H1 (cell line): Measurements from ENCODE around the gene TPT1. TPM values are rescaled to one million over a fixed set of nuclear protein-coding genes. Genes with fewer than 3 reads are reported as not detected.

Experiments
- CTCF ChIA-PET: fragments of 300-600 bp; sonication (Branson Sonifier 250); formaldehyde crosslinking; loops from one replicate; lab custom pipeline; 2021; ENCODE audit not compliant: partially characterized antibody; lab: Charles Lee
- POLR2A ChIA-PET: fragments of 300-600 bp; sonication (Branson Sonifier 250); formaldehyde crosslinking; loops from one replicate; lab custom pipeline; 2021; ENCODE audit warnings: inconsistent platforms; ENCODE audit not compliant: partially characterized antibody; lab: Charles Lee
- DNase-seq, 2 experiments: peaks; one replicate each; pipeline versions ENCODE4 v3.0.0 to v3.0.0-alpha.2; 2010 to 2022; ENCODE audit warnings: low spot score in 2 of 2, low read depth in 1 of 2, mixed read lengths in 1 of 2
- FAIRE-seq: peaks from 2 replicates; lab custom pipeline; 2011; peaks lifted over from hg19 to GRCh38; lab: Jason Lieb, UNC
- H2AFZ ChIP-seq: 2 replicates; pipeline ENCODE4 v1.8.1; 2012; ENCODE audit warnings: low read length, inconsistent platforms
- H2AK5ac ChIP-seq: 2 replicates; pipeline ENCODE4 v1.6.1; 2013; ENCODE audit warnings: low read depth, low read length
- H2BK120ac ChIP-seq: replicated peaks from 2 replicates; pipeline ENCODE3; 2013; ENCODE audit warnings: low read depth, low read length, inconsistent platforms
- H2BK12ac ChIP-seq: 2 replicates; pipeline ENCODE4 v1.6.1; 2013; ENCODE audit warnings: low read depth, low read length
- H2BK15ac ChIP-seq: 2 replicates; pipeline ENCODE4 v1.6.1; 2013; ENCODE audit warnings: low read length
- H2BK20ac ChIP-seq: 2 replicates; pipeline ENCODE4 v1.6.1; 2013; ENCODE audit warnings: low read length
- H2BK5ac ChIP-seq: 2 replicates; pipeline ENCODE4 v1.6.1; 2013; ENCODE audit warnings: low read depth, low read length
- H3K14ac ChIP-seq: 2 replicates; pipeline ENCODE4 v1.6.1; 2013; ENCODE audit warnings: inconsistent platforms; ENCODE audit not compliant: insufficient read length
- H3K18ac ChIP-seq: 2 replicates; pipeline ENCODE4 v1.6.1; 2013; ENCODE audit warnings: low read length; ENCODE audit errors: extremely low read depth
- H3K23ac ChIP-seq: 2 replicates; pipeline ENCODE4 v1.6.1; 2013; ENCODE audit warnings: inconsistent platforms; ENCODE audit not compliant: insufficient read length
- H3K23me2 ChIP-seq: 2 replicates; pipeline ENCODE4 v1.6.1; 2013; ENCODE audit warnings: low read depth, low read length
- H3K27ac ChIP-seq: 2 replicates; pipeline ENCODE4 v1.6.1; 2011; ENCODE audit warnings: low read depth, low read length, inconsistent platforms
- H3K27me3 ChIP-seq, 4 experiments: replicated peaks in 1 of 4; 1 replicate in 1 of 4; 2 replicates in 3 of 4; pipeline versions ENCODE4 v1.6.1 to v1.8.1; 2011 to 2013; ENCODE audit warnings: low read length in 3 of 4, mild to moderate bottlenecking in 3 of 4, inconsistent platforms in 2 of 4, mixed read lengths in 2 of 4, moderate library complexity in 1 of 4; ENCODE audit not compliant: control insufficient read depth in 3 of 4, insufficient read depth in 3 of 4; ENCODE audit errors: extremely low read depth in 1 of 4
- H3K36me3 ChIP-seq, 4 experiments: 2 replicates each; pipeline versions ENCODE4 v1.6.1 to v1.8.1; 2011 to 2013; ENCODE audit warnings: mild to moderate bottlenecking in 4 of 4, low read length in 3 of 4, moderate library complexity in 2 of 4, control low read depth in 1 of 4, inconsistent platforms in 1 of 4; ENCODE audit not compliant: insufficient read depth in 4 of 4, control insufficient read depth in 2 of 4
- H3K4ac ChIP-seq: replicated peaks from 2 replicates; pipeline ENCODE3; 2013; ENCODE audit warnings: low read length, low read depth, mixed read lengths, inconsistent platforms; ENCODE audit not compliant: insufficient read length
- H3K4me1 ChIP-seq, 4 experiments: replicated peaks in 1 of 4; 1 replicate in 1 of 4; 2 replicates in 3 of 4; pipeline versions ENCODE4 v1.6.1 to v1.8.1; 2011 to 2013; ENCODE audit warnings: low read length in 3 of 4, inconsistent platforms in 2 of 4, mixed read lengths in 1 of 4; ENCODE audit not compliant: insufficient read depth in 4 of 4, control insufficient read depth in 3 of 4
- H3K4me2 ChIP-seq, 2 experiments: 2 replicates each; pipeline versions ENCODE4 v1.6.1 to v1.8.1; 2011 to 2013; ENCODE audit warnings: low read depth in 2 of 2, low read length in 2 of 2, control low read depth in 1 of 2, inconsistent platforms in 1 of 2, mild to moderate bottlenecking in 1 of 2; ENCODE audit not compliant: insufficient read depth in 1 of 2
- H3K4me3 ChIP-seq, 4 experiments: fragments of 200-600, 300-600 bp in 1 of 4; sonication (generic), shearing (Covaris generic), sonication (Bioruptor Twin) in 1 of 4; 2 replicates each; pipeline versions ENCODE4 v1.5.1 to v1.8.1; 2011 to 2016; ENCODE audit warnings: low read length in 4 of 4, low read depth in 3 of 4, control low read depth in 2 of 4, inconsistent platforms in 2 of 4, mild to moderate bottlenecking in 2 of 4, mixed read lengths in 1 of 4, moderate library complexity in 1 of 4; ENCODE audit not compliant: insufficient read depth in 2 of 4; ENCODE audit errors: extremely low read depth in 1 of 4
- H3K56ac ChIP-seq: replicated peaks from 2 replicates; pipeline ENCODE3; 2013; ENCODE audit warnings: low read depth, mild to moderate bottlenecking, mixed read lengths, low read length, inconsistent platforms; ENCODE audit not compliant: insufficient read length
- H3K79me1 ChIP-seq: 2 replicates; pipeline ENCODE4 v1.6.1; 2013; ENCODE audit warnings: low read depth, low read length, control low read depth
- H3K79me2 ChIP-seq, 2 experiments: 2 replicates each; pipeline versions ENCODE4 v1.6.1 to v1.8.1; 2012 to 2013; ENCODE audit warnings: low read length in 2 of 2, mild to moderate bottlenecking in 2 of 2, inconsistent platforms in 1 of 2; ENCODE audit not compliant: insufficient read depth in 2 of 2, control insufficient read depth in 1 of 2
- H3K9ac ChIP-seq, 4 experiments: replicated peaks in 1 of 4; 1 replicate in 1 of 4; 2 replicates in 3 of 4; pipeline versions ENCODE4 v1.6.1 to v1.8.1; 2011 to 2013; ENCODE audit warnings: low read depth in 3 of 4, low read length in 3 of 4, control low read depth in 2 of 4, mild to moderate bottlenecking in 2 of 4, moderate library complexity in 2 of 4, inconsistent platforms in 1 of 4; ENCODE audit errors: extremely low read depth in 1 of 4
- H3K9me3 ChIP-seq, 2 experiments: 2 replicates each; pipeline versions ENCODE4 v1.6.1 to v1.8.1; 2012 to 2013; ENCODE audit warnings: mild to moderate bottlenecking in 2 of 2, moderate library complexity in 2 of 2, control low read depth in 1 of 2, inconsistent platforms in 1 of 2, low read depth in 1 of 2, low read length in 1 of 2, mixed read lengths in 1 of 2; ENCODE audit not compliant: insufficient read depth in 2 of 2
- H4K20me1 ChIP-seq, 2 experiments: replicated peaks in 1 of 2; 2 replicates each; pipeline versions ENCODE3 to v1.8.1; 2011 to 2013; ENCODE audit warnings: inconsistent platforms in 2 of 2, low read length in 2 of 2, mild to moderate bottlenecking in 1 of 2; ENCODE audit not compliant: insufficient read depth in 2 of 2, control insufficient read depth in 1 of 2
- H4K5ac ChIP-seq: 2 replicates; pipeline ENCODE4 v1.6.1; 2013; ENCODE audit warnings: low read length, low read depth, mixed read lengths, inconsistent platforms; ENCODE audit not compliant: insufficient read length
- H4K8ac ChIP-seq: 2 replicates; pipeline ENCODE4 v1.8.0; 2013; ENCODE audit warnings: mild to moderate bottlenecking, moderate library complexity, low read length, inconsistent platforms; ENCODE audit not compliant: insufficient read depth; ENCODE audit errors: extremely low read depth
- H4K91ac ChIP-seq: replicated peaks from 2 replicates; pipeline ENCODE3; 2013; ENCODE audit warnings: low read length, mixed read lengths, inconsistent platforms; ENCODE audit not compliant: insufficient read length
- CEBPB ChIP-seq: IDR thresholded peaks from 2 replicates; pipeline ENCODE4 v1.6.1; 2012; ENCODE audit warnings: low read depth, low read length
- HDAC2 ChIP-seq, 2 experiments: fragments of 300-600 bp in 1 of 2; sonication (generic) in 1 of 2; IDR thresholded peaks; 2 replicates each; pipeline ENCODE4 v1.6.1; 2011 to 2012; ENCODE audit warnings: low read depth in 2 of 2, low read length in 2 of 2, mild to moderate bottlenecking in 2 of 2, moderate library complexity in 2 of 2, borderline replicate concordance in 1 of 2, inconsistent platforms in 1 of 2
- WGBS, 2 experiments: shearing (Covaris generic) in 1 of 2; methylation state at CpG; one replicate each; pipeline versions ENCODE4 v1.1.6 to v1.1.7; 2013 to 2015; ENCODE audit warnings: low lambda C conversion rate in 2 of 2, mixed read lengths in 2 of 2, inconsistent platforms in 1 of 2, low coverage in 1 of 2, missing lambda C conversion rate in 1 of 2; ENCODE audit not compliant: insufficient replicate concordance in 2 of 2, insufficient coverage in 1 of 2, insufficient read length in 1 of 2; ENCODE audit errors: extremely low coverage in 1 of 2, missing lambda C conversion rate in 1 of 2; 5-methylcytosine and 5-hydroxymethylcytosine counted together
- polyA plus RNA-seq, 7 experiments: library from polyadenylated mRNA; depleted of rRNA in 3 of 7; stranded (reverse) in 5 of 7; unstranded in 2 of 7; fragments of >200 nt in 5 of 7; fragments of 200-250 nt in 2 of 7; gene quantifications; 1 replicate in 5 of 7; 2 replicates in 1 of 7; 4 replicates in 1 of 7; pipeline versions ENCODE4 v1.2.1 to v1.2.3, GENCODE V29; 2011 to 2013; ENCODE audit warnings: missing spikeins in 2 of 7, mixed read lengths in 2 of 7
- total RNA-seq: library from RNA; stranded (reverse); fragmentation: NEBNext Ultra II Directional; extraction: Animal tissue kit (Norgen Biotek cat#: 25700); gene quantifications from 2 replicates; pipeline ENCODE4 v1.2.1, GENCODE V29; 2021

Gene TPT1
- total and polyA plus RNA-seq, 2 of the 8 experiments (the other 6 are each of a cell fraction or from before 2014, with no cell fraction given), result 2,245 to 2,279 TPM

DNA sequence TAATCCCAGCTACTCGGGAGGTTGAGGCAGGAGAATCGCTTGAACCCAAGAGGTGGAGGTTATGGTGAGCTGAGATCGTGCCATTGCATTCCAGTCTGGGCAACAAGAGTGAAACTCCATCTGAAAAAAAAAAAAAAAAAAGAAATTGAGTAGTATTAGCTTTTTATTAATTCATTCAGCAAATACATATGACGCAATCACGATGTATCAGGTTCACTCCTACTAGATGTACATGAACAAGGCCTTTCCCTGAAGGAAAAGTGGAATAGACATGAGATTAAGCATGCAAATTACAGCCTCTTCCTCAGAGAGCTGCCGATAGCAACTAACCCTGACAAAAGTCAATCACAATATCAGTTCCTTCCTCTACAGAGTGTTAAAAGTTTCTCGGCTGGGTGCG is 9.2 kb upstream of the TPT1 start:
- H3K27me3 ChIP-seq, result no peaks in the 10 kb centered on the region
- H3K23ac ChIP-seq, result no peak overlapping the region
- H2BK120ac ChIP-seq, result no peak overlapping the region
- H4K20me1 ChIP-seq, result no peaks in the 10 kb centered on the region
- H3K23me2 ChIP-seq, result no peaks in the 10 kb centered on the region
- FAIRE-seq, result no peak
- WGBS, 2 experiments, result 95% methylated on average over 7 of the region's 8 CpGs; no CpG with 5 or more reads in 1 of the 2 experiments
- no peak overlapping the region for H2BK20ac ChIP-seq
- H3K36me3 ChIP-seq, result peaks cover 0 to 25% (median 7%) of the 10 kb centered on the region in 4 experiments; a peak in 6 of 8 replicates
- H3K18ac ChIP-seq, result no peak overlapping the region
- no peak overlapping the region for H2BK5ac ChIP-seq
- no peak overlapping the region for H3K4me2 ChIP-seq
- H3K79me1 ChIP-seq, result no peaks in the 10 kb centered on the region
- H2BK15ac ChIP-seq, result no peak overlapping the region
- no peak overlapping the region for H3K56ac ChIP-seq
- H3K4me3 ChIP-seq, result no peak overlapping the region
- no peaks in the 10 kb centered on the region for H3K79me2 ChIP-seq
- no peak overlapping the region for H4K8ac ChIP-seq
- no peaks in the 10 kb centered on the region for H3K4me1 ChIP-seq
- DNase-seq, result no peak
- no peak overlapping the region for H3K14ac ChIP-seq
- no peak overlapping the region for H3K9ac ChIP-seq
- H3K4ac ChIP-seq, result no peak overlapping the region
- H4K5ac ChIP-seq, result no peak overlapping the region
- no peak overlapping the region for H2BK12ac ChIP-seq
- no peak overlapping the region for H4K91ac ChIP-seq
- no peaks in the 10 kb centered on the region for H3K9me3 ChIP-seq
- H3K27ac ChIP-seq, result no peak overlapping the region
- no peak overlapping the region for H2AFZ ChIP-seq
- CTCF ChIA-PET, result interaction anchor here (0.6 to 7.6 kb wide), 4 partner anchors 8 to 1362 kb away, joined by 3 to 34 read pairs (median 4); no protein-coding TSS in a partner anchor
- no peak overlapping the region for H2AK5ac ChIP-seq
- TF ChIP-seq CEBPB (peak; percentile 72; the same call in 1 of the 2 replicates), HDAC2 (IDR thresholded peaks at IDR 0.05; ENCODE audit: borderline replicate concordance in 1 of 2, low read depth in 2 of 2, low read length in 2 of 2) (no peak)
- POLR2A ChIA-PET, result interaction anchor here (15.0 kb wide), 1 partner anchor 10 kb away, joined by 138 read pairs; the partner anchor contains the start of gene TPT1
